GM23248 (cell line): ENCODE results near the gene CLEC3B. TPM values are rescaled to one million over a fixed set of nuclear protein-coding genes. Genes with fewer than 3 reads are reported as not detected.

Experiments
- DNase-seq: peaks from one replicate; pipeline ENCODE4 v3.0.0-alpha.2; 2015
- H2AFZ ChIP-seq: fragments of 200-600 bp; sonication (generic); 2 replicates; pipeline ENCODE4 v1.6.1; 2016; ENCODE audit warnings: antibody characterized with exemption
- H3F3A ChIP-seq: fragments of 200-600 bp; sonication (generic); 2 replicates; pipeline ENCODE4 v1.6.1; 2016; ENCODE audit warnings: mild to moderate bottlenecking, antibody characterized with exemption, mixed run types; ENCODE audit not compliant: insufficient read depth
- H3K27ac ChIP-seq: fragments of 200-600 bp; sonication (generic); 2 replicates; pipeline ENCODE4 v1.5.1; 2016; ENCODE audit warnings: mild to moderate bottlenecking
- H3K27me3 ChIP-seq: fragments of 200-600 bp; sonication (generic); replicated peaks from 2 replicates; pipeline ENCODE4 v1.6.1; 2016; ENCODE audit warnings: mild to moderate bottlenecking; ENCODE audit not compliant: insufficient read depth
- H3K36me3 ChIP-seq: fragments of 200-600 bp; sonication (generic); 2 replicates; pipeline ENCODE4 v1.6.1; 2016; ENCODE audit warnings: low read depth, mild to moderate bottlenecking
- H3K4me1 ChIP-seq: fragments of 200-600 bp; sonication (generic); 2 replicates; pipeline ENCODE4 v1.6.1; 2016; ENCODE audit warnings: mild to moderate bottlenecking; ENCODE audit not compliant: insufficient read depth
- H3K4me2 ChIP-seq: fragments of 200-600 bp; sonication (generic); one replicate; pipeline ENCODE4 v1.6.1; 2016; ENCODE audit warnings: mild to moderate bottlenecking; ENCODE audit not compliant: unreplicated experiment
- H3K4me3 ChIP-seq: fragments of 200-600 bp; sonication (generic); 2 replicates; pipeline ENCODE4 v1.5.1; 2016; ENCODE audit warnings: mild to moderate bottlenecking
- H3K79me2 ChIP-seq: fragments of 200-600 bp; sonication (generic); 2 replicates; pipeline ENCODE4 v1.6.1; 2016; ENCODE audit warnings: mild to moderate bottlenecking; ENCODE audit not compliant: insufficient read depth
- H3K9ac ChIP-seq: fragments of 200-600 bp; sonication (generic); 2 replicates; pipeline ENCODE4 v1.6.1; 2016; ENCODE audit warnings: mild to moderate bottlenecking
- H3K9me2 ChIP-seq: fragments of 200-600 bp; sonication (generic); 2 replicates; pipeline ENCODE4 v1.6.1; 2016; ENCODE audit warnings: mixed run types, mild to moderate bottlenecking, moderate library complexity; ENCODE audit not compliant: insufficient read depth
- H3K9me3 ChIP-seq: fragments of 200-600 bp; sonication (generic); one replicate; pipeline ENCODE4 v1.6.1; 2017; ENCODE audit warnings: low read depth
- H4K20me1 ChIP-seq: fragments of 200-600 bp; sonication (generic); 2 replicates; pipeline ENCODE4 v1.6.0; 2016; ENCODE audit not compliant: insufficient read depth
- EZH2 ChIP-seq: fragments of 200-600 bp; sonication (generic); IDR thresholded peaks from 2 replicates; pipeline ENCODE4 v1.6.1; 2018; ENCODE audit warnings: antibody characterized with exemption, mild to moderate bottlenecking; ENCODE audit not compliant: insufficient read depth, poor library complexity, severe bottlenecking
- EZH2phosphoT487 ChIP-seq: fragments of 200-600 bp; sonication (generic); IDR thresholded peaks from 2 replicates; pipeline ENCODE4 v1.6.1; 2018; ENCODE audit warnings: antibody characterized with exemption, moderate library complexity, mild to moderate bottlenecking, low read depth; ENCODE audit not compliant: insufficient read depth
- WGBS, 2 experiments: methylation state at CpG; one replicate each; pipeline ENCODE4 v1.1.6; 2015 to 2017; ENCODE audit warnings: low lambda C conversion rate in 2 of 2, low coverage in 1 of 2; ENCODE audit errors: missing lambda C conversion rate in 2 of 2; 5-methylcytosine and 5-hydroxymethylcytosine counted together
- in situ Hi-C: fragments of 300-500 bp; cut with MboI; formaldehyde crosslinking; loops from 2 replicates; pipeline ENCODE4 v1.15.0; 2020
- polyA plus RNA-seq: library from polyadenylated mRNA; unstranded; fragments of >200 nt; fragmentation: Nextera tagmentation; extraction: Ambion mirVana; gene quantifications from 2 replicates; pipeline ENCODE4 v1.2.1, GENCODE V29; 2016
- total RNA-seq: library from RNA; depleted of rRNA; stranded (reverse); fragments of >200 nt; shearing (Covaris generic); gene quantifications from 2 replicates; pipeline ENCODE4 v1.2.3, GENCODE V29; 2014; rRNA removed

The CLEC3B gene
- total RNA-seq (42.1 and 45.4 TPM in 2 replicates), polyA plus RNA-seq (48.8 and 49.5 TPM in 2 replicates)

GRCh38 chr3:45026038-45026437 lies at the start of gene CLEC3B:
TSS of gene CLEC3B (plus strand) at chr3:45026303. CDS start at chr3:45026363, 60 bp downstream.
- TF ChIP-seq EZH2phosphoT487 (no peak), EZH2 (no peak)
- in situ Hi-C loops: no loop called here
- H3K9me3 ChIP-seq: no peaks in the 10 kb centered on the region
- 3 to 5% methylated on average over 13 of the region's 13 CpGs for WGBS, 2 experiments
- H3K27ac ChIP-seq: peak within 1 kb of the TSS; percentile 88
- no peaks in the 10 kb centered on the region for H3K27me3 ChIP-seq
- no peaks in the 10 kb centered on the region for H4K20me1 ChIP-seq
- peak within 1 kb of the TSS; percentile 65 for H3K4me3 ChIP-seq
- peaks cover 49% of the 10 kb centered on the region for H3K4me1 ChIP-seq
- no peaks in the 10 kb centered on the region for H3K36me3 ChIP-seq
- peak within 1 kb of the TSS; percentile 95 for H3K4me2 ChIP-seq
- H3K79me2 ChIP-seq: no peaks in the 10 kb centered on the region
- peaks cover 15% of the 10 kb centered on the region for H3F3A ChIP-seq
- H3K9ac ChIP-seq: peak within 1 kb of the TSS; percentile 85
- 0 out of 2 replicates have a peak within 1 kb of the TSS, but pooled peaks have one; percentile 6 for H2AFZ ChIP-seq
- peak; percentile 85 for DNase-seq
- H3K9me2 ChIP-seq: no peaks in the 10 kb centered on the region

GRCh38 chr3:44981220-44981619 lies 44.9 kb upstream of the CLEC3B start:
- no peaks in the 10 kb centered on the region for H4K20me1 ChIP-seq

GRCh38 chr3:44981751-44982150 lies 44.4 kb upstream of the CLEC3B start:
- Histone ChIP-seq H3K36me3 (no peaks in the 10 kb centered on the region), H3K9me3 (no peaks in the 10 kb centered on the region), H3F3A (no peaks in the 10 kb centered on the region), H3K4me1 (peaks cover 6% of the 10 kb centered on the region), H3K27me3 (no peaks in the 10 kb centered on the region), H3K4me3 (no peak overlapping the region), H3K9ac (no peak overlapping the region), H3K4me2 (no peak overlapping the region), H3K79me2 (peaks cover 97% of the 10 kb centered on the region), H4K20me1 (no peaks in the 10 kb centered on the region), H3K27ac (no peak overlapping the region), H2AFZ (no peak overlapping the region), H3K9me2 (no peaks in the 10 kb centered on the region)
- TF ChIP-seq EZH2 (no peak), EZH2phosphoT487 (no peak)
- no peak for DNase-seq
- in situ Hi-C loops: no loop called here
- 87% methylated on average over 4 of the region's 4 CpGs for WGBS, 2 experiments

More at GRCh38 chr3:44981220-44981619, 44.9 kb upstream of the CLEC3B start:
- no peak overlapping the region for H3K4me3 ChIP-seq
- H3K4me2 ChIP-seq: no peak overlapping the region
- in situ Hi-C loops: no loop called here
- DNase-seq: peak; percentile 36
- no peak for TF ChIP-seq EZH2phosphoT487
- no peak for TF ChIP-seq EZH2
- no peak overlapping the region for H3K9ac ChIP-seq
- H3K9me3 ChIP-seq: no peaks in the 10 kb centered on the region
- H3F3A ChIP-seq: no peaks in the 10 kb centered on the region
- H3K79me2 ChIP-seq: peaks cover 97% of the 10 kb centered on the region
- no peak overlapping the region for H3K27ac ChIP-seq
- H3K4me1 ChIP-seq: peaks cover 6% of the 10 kb centered on the region
- H3K27me3 ChIP-seq: no peaks in the 10 kb centered on the region
- no peaks in the 10 kb centered on the region for H3K9me2 ChIP-seq
- no peak overlapping the region for H2AFZ ChIP-seq
- no peaks in the 10 kb centered on the region for H3K36me3 ChIP-seq
- WGBS, 2 experiments: 78 to 85% methylated on average over 1 of the region's 1 CpG

- Histone ChIP-seq H3K4me3 (no peak overlapping the region), H4K20me1 (no peaks in the 10 kb centered on the region), H3K9me2 (no peaks in the 10 kb centered on the region), H2AFZ (no peak overlapping the region), H3F3A (no peaks in the 10 kb centered on the region; the same call in 1 of the 2 replicates), H3K27ac (no peak overlapping the region), H3K9ac (no peak overlapping the region), H3K79me2 (peaks cover 97% of the 10 kb centered on the region), H3K36me3 (no peaks in the 10 kb centered on the region), H3K4me1 (peaks cover 6% of the 10 kb centered on the region), H3K4me2 (no peak overlapping the region), H3K9me3 (no peaks in the 10 kb centered on the region), H3K27me3 (no peaks in the 10 kb centered on the region)
- in situ Hi-C loops: no loop called here
- WGBS, 2 experiments: 78% methylated on average over 3 of the region's 3 CpGs
- TF ChIP-seq EZH2: no peak
- TF ChIP-seq EZH2phosphoT487: no peak
- no peak for DNase-seq
Measured at GRCh38 chr3:44982817-44983216, 43.3 kb upstream of the CLEC3B start.

GRCh38 chr3:44983484-44983941 lies 42.6 kb upstream of the CLEC3B start:
- no peak overlapping the region for H3K9ac ChIP-seq
- peaks cover 97% of the 10 kb centered on the region for H3K79me2 ChIP-seq
- H2AFZ ChIP-seq: no peak overlapping the region
- no peaks in the 10 kb centered on the region for H3K27me3 ChIP-seq
- no peaks in the 10 kb centered on the region for H3K9me3 ChIP-seq
- no peak overlapping the region for H3K4me3 ChIP-seq
- no peaks in the 10 kb centered on the region for H3K36me3 ChIP-seq
- in situ Hi-C loops: no loop called here
- H3K4me2 ChIP-seq: no peak overlapping the region
- TF ChIP-seq EZH2: no peak
- TF ChIP-seq EZH2phosphoT487: no peak
- H3K27ac ChIP-seq: no peak overlapping the region
- H4K20me1 ChIP-seq: no peaks in the 10 kb centered on the region
- peaks cover 6% of the 10 kb centered on the region for H3K4me1 ChIP-seq
- peak; percentile 10 for DNase-seq
- no peaks in the 10 kb centered on the region for H3K9me2 ChIP-seq
- H3F3A ChIP-seq: no peaks in the 10 kb centered on the region; the same call in 1 of the 2 replicates
- 35 to 41% methylated on average over 1 of the region's 1 CpG for WGBS, 2 experiments
